GM21381 (cell line): ENCODE measurements around the gene MARCKS.

Experiments used
- ATAC-seq: cut with Tn5 transposase; IDR thresholded peaks from one replicate; pipeline ENCODE4 v1.9.1; 2021; ENCODE audit warnings: mild to moderate bottlenecking, moderate library complexity; ENCODE audit not compliant: unreplicated experiment

MARCKS gene, protein sequence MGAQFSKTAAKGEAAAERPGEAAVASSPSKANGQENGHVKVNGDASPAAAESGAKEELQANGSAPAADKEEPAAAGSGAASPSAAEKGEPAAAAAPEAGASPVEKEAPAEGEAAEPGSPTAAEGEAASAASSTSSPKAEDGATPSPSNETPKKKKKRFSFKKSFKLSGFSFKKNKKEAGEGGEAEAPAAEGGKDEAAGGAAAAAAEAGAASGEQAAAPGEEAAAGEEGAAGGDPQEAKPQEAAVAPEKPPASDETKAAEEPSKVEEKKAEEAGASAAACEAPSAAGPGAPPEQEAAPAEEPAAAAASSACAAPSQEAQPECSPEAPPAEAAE

DNA sequence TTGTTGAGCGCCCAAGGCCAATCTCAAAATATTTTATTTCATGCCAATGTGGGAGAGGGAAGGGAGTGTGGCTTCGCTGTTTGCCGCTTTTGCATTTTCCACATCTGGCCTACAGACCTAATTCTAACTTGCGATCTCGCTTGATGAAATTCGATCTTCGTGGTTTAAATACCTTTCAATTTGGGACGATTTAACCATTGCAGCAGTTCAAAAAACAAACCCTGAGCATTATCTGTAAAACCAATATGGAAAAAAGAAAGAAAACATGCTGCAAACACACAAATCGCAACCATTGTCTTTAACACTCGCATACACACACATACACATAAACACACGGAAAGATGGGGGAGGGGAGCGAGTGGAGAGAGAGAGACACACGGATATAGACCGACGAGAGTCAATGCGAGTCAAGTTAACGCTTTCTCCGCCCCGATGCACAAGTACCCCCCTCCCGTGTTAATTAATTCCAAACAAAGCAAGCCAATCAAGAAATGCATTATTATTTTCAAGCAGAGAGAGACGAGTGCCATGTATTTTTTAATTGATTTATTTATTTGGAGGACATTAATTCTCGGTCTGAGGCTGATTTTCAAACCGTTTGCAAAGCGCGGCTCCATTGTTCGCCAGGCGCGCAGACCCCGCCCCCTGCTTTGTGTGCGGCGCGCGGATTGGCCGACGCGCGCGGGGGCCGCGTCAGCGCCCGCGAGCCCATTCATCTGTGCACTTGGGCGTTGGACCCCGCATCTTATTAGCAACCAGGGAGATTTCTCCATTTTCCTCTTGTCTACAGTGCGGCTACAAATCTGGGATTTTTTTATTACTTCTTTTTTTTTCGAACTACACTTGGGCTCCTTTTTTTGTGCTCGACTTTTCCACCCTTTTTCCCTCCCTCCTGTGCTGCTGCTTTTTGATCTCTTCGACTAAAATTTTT is at the start of gene MARCKS:
Gene MARCKS (plus strand): TSS at position 721 of the 931 bp plus-strand sequence. CDS start 401 bp downstream, outside the sequence.
- peak; percentile 39 for ATAC-seq

DNA sequence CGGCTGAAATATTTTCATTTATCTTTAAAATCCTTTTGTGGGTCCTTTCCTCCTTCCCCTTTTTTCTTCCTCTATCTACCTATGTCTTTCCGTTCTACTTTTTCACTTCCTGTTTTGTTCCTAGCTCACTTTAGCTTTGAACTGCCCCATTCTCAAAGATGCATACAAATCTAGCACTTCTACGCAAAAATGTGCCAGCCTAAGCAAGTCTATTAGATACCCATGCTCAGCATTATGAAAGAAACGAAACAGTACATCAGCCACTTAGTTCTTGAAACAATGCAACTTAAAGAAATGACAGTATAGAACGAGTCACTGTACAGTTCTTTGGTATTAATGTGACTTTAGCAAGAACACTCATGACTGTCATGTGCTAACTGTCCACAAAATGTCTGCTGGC is 47.3 kb upstream of the MARCKS start:
- peak; percentile 50 for ATAC-seq

- no peak for ATAC-seq
Measured at GRCh38 chr6:113813142-113813541, 44.0 kb upstream of the MARCKS start.

DNA sequence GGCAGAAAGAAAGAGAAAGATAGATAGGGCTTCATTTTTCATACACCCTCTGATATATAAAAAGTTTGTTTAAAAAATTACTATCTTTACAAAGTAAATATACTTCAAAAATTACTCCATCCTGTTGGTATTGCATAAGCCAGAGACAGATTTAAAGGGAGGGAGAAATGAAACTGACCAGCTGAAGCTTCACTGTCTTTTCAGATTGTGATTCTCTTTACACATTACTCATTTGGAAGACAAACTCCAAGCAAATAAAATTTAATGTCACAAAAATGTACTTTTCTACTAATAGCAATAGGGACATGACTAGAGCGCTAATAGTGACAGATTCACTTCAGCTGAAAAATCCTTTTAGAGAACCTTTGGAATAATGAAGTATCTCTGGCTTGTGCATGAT is 38.6 kb upstream of the MARCKS start:
- no peak for ATAC-seq

DNA sequence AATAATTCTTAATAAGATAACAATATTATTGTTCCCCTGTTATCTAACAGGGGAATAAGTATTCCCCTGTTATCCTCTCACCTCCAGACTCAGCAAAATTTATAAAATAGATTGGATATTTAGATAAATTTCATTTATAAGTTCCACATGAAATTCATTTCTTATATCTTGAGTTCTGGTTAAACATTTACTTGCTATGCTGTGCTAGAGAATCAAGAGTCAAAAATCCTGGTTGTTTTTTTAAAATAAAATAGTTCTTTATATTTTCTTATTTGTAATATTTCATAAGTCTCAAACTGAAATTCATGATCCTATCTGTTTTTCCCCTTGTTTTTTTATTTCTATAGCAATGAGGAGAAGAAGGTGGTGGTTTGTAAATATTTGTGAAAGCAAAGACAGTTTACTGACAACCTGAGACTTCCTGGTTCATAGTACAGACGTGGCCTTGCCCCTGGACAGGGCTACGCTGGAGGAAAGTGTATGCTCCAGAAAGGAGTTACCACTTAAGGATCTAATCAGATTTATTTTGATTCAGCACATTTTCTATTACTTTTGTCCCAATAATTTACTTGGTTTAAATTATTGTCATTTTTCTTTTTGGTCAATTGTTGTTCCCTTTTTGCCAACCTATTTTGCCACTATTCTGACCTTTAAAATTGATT is 37.8 kb upstream of the MARCKS start:
- no peak for ATAC-seq

- ATAC-seq, result no peak
Measured at GRCh38 chr6:113820761-113821160, 36.4 kb upstream of the MARCKS start.

GRCh38 chr6:113821445-113821844 is 35.7 kb upstream of the MARCKS start:
- no peak for ATAC-seq

- ATAC-seq, result no peak
Measured at GRCh38 chr6:113823916-113824315, 33.2 kb upstream of the MARCKS start.

GRCh38 chr6:113824411-113824810 is 32.7 kb upstream of the MARCKS start:
- ATAC-seq, result no peak

GRCh38 chr6:113824866-113825265 is 32.3 kb upstream of the MARCKS start:
- ATAC-seq, result no peak

DNA sequence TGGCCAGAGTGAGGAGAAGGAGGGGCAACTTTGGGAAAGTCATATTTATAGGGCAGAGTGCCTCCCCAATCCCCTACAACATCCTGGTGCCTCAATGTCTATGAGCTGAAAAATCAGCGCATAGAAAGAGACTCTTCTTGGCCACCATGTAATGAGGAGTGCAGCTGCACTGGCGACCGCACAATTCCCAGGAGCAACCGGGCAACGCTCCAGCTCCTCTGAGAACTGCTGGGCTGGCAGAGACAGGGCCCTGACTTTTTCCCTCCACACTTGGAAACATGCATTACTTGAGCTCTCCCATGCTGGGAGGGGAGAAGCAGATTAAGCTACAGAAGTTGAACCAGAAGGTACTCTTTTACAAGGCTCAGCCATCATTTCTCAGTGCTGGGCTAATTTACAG is 31.4 kb upstream of the MARCKS start:
- no peak for ATAC-seq

DNA sequence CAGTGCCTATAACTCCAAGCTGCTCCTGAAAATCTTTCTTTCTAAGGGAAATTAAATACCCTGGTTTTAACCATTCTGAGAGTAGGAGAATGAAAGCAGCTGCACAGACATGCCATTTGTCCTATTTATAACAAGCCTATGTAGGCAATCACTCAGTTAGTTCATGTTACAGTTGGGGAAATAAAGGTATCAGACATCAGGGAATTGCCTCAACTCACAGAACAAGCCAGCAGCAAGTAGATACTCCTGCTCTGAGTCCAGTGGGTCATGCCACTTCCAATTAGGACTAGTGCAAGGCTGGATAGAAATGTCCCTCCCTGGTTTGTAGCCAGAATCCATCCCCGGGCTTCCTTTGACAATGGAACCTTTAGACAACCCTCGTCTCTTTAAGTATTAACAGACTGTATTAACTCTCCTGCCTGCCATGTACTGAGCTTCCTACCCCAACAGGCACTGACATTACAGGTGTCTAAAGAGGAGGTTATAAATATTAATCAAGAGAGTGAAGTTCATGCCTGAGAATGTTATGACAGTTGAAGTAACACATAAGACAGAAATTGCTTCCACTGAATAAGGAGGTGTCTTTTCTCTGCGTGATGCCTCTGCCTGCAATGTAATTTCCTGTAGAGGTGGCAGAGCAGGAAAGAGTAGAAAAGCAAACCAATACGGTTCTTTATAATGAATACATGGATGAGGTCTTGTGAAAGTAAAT is 28.0 kb upstream of the MARCKS start:
- no peak for ATAC-seq

DNA sequence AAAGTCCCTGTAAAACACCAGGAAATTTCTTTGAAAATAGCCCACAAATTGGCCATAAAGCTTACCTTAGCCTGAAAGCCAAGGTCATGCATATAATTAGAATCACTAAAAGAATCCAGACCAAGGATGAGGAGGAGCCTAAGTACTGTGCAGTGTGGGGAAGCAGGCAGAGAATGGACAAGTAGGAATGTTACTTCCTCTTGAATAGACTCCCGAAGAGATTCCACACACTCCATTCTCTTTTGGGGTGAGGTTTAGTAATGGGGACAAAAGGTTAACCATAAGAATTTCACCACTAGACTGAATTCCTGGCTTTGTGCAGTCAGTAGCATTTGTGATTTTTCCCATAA is 27.5 kb upstream of the MARCKS start:
- no peak for ATAC-seq

DNA sequence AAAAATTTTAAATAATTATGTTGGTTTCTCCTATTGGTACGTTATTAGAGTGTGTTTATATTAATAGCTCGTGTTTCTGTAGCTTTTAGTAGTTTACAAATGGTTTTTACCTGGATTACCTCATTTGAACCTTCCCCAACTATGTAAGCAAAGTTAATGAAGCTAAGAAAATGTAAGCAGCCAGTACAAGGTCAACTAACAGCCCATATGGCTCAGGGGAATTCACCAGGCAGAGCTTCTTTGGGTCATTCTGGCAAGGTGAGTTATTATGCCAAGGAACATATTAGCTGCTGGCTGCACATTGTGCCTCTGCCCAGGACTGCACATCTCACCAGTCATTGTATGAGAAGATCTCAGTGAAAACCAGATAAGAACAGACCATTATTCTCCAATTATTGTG is 27.0 kb upstream of the MARCKS start:
- no peak for ATAC-seq

DNA sequence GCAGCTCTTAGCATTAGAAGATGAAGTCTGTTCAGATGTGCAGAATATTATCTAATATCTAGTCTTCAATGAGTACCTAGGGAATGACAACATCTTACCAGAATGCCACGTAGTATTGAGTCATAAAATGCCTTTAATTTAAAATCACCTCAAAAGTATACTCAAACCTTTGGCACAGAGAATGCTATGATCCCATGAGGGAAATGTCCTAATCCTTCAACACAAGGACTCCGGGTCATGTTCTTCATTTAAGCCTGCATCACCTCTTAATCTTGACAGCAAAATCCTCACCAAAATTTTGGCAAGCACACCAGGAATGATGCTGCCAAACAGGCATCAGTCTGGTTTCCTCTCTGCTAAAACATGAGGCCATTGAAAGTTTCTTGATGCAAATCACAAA is 23.6 kb upstream of the MARCKS start:
- no peak for ATAC-seq

GRCh38 chr6:113837170-113837569 is 20.0 kb upstream of the MARCKS start:
- no peak for ATAC-seq

DNA sequence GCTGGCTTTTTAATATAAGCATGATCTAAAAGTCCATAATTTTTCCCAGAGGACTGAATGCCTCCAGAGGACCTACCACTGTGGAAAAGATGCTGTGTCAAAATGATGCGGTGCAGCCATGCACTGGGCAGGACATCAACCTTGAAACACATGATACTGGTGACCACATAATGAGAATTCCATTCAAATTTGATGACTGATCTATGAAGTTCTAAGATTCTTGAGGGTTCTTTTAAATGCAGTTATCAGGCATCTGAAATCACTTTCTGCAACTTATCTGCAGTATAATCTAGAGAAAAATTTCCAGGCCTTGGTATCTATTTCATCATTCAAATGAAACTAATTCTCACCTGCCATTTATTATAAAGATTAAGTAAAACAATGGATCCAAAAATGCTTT is 15.0 kb upstream of the MARCKS start:
- no peak for ATAC-seq

- no peak for ATAC-seq
Measured at GRCh38 chr6:113843500-113844073, 13.6 kb upstream of the MARCKS start.

DNA sequence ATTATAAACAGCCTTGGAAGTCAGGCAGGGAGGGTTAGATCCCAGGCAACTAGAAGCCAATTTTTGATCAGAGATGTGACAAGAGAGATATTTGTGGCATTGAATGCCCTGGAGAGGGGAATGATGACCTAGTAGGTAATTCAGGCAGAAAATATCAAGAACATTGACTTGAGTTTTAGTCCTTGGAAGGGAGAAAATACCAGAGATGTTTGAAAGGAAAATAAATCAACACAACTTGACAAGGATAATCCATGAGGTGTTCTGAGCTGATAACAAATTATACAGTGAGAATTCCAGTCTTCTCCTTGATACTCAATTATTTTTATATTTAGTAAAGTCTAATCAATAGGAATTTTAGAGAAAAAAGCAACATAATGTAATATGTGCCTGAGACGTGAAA is 10.6 kb upstream of the MARCKS start:
- ATAC-seq, result no peak

- ATAC-seq, result no peak
Measured at GRCh38 chr6:113847447-113847846, 9.7 kb upstream of the MARCKS start.

DNA sequence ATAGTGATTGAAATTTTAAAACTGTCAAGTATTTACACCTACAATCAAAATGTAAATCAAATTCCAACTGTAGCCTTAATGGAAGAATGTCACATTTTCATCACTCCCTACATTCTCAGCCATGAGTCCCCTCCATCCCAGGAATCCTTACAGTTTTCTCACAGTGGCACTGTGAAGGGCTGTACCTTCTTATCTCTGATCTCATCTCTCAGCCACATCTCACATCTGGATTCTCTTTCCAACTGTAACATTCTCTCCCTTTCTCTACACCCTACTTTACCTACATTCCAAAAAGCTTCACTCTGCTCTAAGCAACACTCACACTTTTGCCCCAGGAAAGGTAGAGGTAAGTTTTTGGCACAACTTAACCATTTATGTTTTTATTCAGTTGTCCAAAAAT is 8.9 kb upstream of the MARCKS start:
- ATAC-seq, result no peak
